HL-60 (cell line): Measurements from ENCODE around the gene FAM221B.

Experiments used
- CTCF ChIP-seq: IDR thresholded peaks from one replicate; pipeline ENCODE4 v1.5.1; 2011; ENCODE audit warnings: low read length, control low read depth, inconsistent platforms; ENCODE audit not compliant: insufficient read depth
- REST ChIP-seq: IDR thresholded peaks from 2 replicates; pipeline ENCODE4 v1.6.1; 2012; ENCODE audit warnings: low read depth; ENCODE audit not compliant: insufficient replicate concordance

DNA sequence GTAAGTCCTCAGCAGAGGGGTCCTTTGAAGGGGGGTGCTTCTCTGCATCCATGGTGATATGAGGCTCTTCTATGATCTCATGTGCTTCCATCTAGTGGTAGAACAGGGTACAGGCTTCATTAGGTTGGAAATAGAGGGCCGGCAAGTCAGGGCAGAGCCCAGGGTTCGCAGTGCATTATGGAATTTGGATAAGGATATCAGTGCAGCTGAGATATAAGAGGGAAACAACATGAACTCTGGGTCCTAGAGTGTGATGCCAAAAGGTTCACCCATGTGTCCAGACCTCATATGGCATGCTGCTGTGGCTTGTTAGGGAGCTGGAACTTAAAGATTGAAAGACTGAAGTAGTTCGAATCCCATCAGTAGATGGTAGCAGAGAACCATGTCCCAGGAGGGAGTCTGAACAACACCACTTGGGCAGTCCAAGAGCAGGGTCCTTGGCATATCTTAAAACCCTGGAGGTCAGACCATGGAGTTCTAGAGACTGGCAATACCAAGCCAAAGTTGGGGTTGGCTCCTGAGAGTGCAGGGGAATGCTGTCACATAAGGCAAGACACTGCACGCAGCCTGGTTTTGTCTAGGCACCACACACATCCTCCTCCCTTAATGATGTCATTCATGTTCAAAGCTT is 2.3 kb downstream of the FAM221B start:
- peak; percentile 53 for TF ChIP-seq CTCF
- no peak for TF ChIP-seq REST
